Activated gamma-delta T cell treated with Interleukin-2 at 50 U/mL for 16 hours (primary cell): ENCODE measurements around the gene MEFV.
"Not testable (repeated sequence)": the region's sequence is repeated elsewhere in the genome, so short reads cannot be mapped to it uniquely, and the experiment has no call there.

Experiments
- DNase-seq: peaks from one replicate; pipeline ENCODE4 v3.0.0-alpha.2; 2020

The MEFV gene, protein sequence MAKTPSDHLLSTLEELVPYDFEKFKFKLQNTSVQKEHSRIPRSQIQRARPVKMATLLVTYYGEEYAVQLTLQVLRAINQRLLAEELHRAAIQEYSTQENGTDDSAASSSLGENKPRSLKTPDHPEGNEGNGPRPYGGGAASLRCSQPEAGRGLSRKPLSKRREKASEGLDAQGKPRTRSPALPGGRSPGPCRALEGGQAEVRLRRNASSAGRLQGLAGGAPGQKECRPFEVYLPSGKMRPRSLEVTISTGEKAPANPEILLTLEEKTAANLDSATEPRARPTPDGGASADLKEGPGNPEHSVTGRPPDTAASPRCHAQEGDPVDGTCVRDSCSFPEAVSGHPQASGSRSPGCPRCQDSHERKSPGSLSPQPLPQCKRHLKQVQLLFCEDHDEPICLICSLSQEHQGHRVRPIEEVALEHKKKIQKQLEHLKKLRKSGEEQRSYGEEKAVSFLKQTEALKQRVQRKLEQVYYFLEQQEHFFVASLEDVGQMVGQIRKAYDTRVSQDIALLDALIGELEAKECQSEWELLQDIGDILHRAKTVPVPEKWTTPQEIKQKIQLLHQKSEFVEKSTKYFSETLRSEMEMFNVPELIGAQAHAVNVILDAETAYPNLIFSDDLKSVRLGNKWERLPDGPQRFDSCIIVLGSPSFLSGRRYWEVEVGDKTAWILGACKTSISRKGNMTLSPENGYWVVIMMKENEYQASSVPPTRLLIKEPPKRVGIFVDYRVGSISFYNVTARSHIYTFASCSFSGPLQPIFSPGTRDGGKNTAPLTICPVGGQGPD

DNA sequence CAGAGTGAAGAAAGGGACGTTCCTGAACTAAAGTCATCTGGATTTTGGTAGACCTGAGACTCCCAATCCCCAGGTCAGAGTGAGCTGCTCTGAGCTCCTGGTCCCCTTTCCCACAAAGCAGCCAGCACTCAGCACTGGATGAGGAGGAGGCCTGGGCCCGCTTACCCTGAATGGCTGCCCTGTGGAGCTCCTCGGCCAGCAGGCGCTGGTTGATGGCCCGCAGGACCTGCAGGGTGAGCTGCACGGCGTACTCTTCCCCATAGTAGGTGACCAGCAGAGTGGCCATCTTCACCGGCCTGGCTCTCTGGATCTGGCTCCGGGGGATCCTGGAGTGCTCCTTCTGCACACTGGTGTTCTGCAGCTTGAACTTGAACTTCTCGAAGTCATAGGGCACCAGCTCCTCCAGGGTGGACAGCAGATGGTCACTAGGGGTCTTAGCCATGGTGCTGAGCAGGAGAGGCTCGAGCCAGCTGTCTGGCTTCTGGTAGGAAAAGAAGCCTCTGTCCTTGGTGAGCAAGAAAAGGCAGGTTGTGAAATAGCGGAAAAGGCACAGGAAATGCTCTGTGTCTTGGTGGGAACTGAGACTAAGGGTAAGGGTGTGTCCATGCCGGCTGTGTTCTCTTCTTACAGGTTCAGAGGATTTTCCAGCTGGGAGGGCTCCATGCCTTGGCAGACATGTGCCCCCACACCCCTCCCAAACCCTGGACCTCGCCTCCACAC is at the start of gene MEFV:
TSS of gene MEFV (minus strand) at position 488 of the 720 bp plus-strand sequence. CDS start at position 442, 46 bp downstream.
- no peak for DNase-seq

DNA sequence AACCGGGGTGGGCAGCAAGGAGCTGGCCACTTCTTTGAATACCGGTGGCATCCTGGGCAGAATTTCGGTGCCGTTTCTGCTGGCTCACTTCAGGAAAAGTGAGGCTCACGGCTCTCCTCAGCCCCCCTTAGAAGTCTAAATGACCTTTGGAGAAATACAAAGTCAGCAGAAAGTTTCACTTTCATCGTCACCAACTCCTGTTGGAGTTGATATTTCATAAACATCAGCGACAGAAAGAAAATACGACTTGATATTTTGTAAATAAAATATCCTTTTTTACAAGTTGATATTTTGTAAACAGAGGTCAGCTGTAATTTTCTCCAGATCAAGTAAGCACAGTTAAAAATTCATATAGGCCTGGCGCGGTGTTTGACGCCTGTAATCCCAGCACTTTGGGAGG is 49.6 kb upstream of the MEFV start:
- no peak for DNase-seq

DNA sequence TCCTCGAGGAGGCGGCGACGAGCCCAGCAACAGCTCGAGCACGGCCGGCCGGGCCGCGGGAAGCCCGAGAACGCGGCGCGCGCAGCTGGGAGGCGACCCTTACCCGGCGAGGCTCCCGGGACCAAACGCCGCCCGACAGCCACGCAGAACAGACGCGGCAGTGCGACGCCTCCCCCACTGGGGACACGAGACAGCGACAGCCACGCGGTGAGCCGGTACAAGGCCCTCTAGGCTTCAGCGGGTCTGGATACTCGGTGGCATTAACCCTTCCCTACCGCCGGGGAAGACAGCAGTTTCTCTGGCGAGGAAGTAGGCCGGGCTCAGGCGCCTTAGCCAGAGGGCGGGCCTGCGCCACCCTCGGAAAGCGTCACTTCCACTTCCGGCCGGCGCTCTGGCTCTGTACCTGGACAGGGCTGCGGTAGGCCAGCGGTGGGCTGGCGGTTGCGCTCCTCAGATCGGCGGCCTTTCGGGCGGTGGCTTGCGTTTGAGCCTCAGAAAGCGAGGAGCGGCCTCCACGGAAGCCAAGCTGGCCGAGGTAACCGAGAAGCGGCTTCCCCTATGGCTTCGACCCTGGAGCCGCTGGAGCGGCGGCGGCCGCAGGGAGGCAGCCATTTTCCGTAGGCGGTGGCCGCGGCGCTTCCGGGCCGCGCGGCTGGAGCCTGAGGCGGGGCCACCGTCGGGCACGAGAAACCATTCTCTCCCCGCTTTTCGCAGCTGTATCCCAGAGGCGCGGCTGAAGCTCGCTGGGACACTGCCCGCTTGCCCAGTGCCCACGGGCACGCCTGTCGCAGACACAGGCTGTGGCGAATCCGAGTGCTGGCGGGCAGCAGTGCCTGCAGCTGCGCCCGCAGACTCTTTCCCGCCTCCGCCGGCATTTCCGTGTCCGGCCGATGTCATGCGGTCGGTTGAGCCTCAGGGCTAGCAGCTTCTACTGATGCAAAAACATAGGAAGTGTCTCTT is 49.0 kb upstream of the MEFV start, which contains the start of the genes TIGD7 and ZNF75A:
TSS of gene TIGD7 (minus strand) at position 322 of the 960 bp plus-strand sequence. CDS start 4,816 bp downstream, outside the sequence.
TSS of gene ZNF75A (plus strand) at position 389 of the 960 bp plus-strand sequence. CDS start 2,932 bp downstream, outside the sequence.
- DNase-seq: peak; percentile 74

DNA sequence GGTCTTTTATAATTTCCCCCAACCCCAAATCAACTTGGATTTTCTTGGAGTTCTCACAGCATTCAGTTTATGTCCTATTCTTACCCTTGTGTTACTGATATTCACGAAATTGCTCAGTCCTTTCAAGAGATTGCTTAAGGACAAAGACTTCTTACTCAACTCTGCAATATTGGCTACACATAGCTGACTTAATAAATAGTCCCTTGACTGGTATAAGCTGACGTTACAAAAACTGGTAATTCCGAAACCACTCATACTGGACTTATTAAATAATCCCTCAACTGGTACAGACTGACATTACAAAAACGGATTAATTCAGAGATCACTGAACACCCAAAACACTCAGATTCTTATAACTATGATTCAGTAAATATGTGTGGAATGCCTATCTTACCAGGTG is 47.9 kb upstream of the MEFV start:
- no peak for DNase-seq

DNA sequence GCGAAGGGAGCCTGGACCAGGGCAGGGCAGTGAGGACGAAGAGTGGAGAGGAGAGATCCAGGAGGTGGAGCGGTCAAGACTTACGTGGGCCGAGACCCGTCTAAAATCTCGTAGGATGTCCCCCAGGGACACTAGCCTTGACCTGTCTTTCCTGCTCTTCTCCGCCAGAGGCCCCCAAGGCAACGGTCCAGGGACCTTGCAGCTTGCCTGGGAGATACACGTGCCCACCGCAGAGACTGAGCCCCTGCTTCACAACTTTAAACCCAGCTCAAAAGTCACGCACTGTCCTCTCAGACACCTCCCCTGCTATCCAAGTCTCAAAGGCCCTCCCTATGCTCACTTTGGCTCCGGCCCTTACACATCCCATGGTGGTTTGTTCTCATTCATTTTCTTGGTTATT is 39.4 kb upstream of the MEFV start:
- no peak for DNase-seq

DNA sequence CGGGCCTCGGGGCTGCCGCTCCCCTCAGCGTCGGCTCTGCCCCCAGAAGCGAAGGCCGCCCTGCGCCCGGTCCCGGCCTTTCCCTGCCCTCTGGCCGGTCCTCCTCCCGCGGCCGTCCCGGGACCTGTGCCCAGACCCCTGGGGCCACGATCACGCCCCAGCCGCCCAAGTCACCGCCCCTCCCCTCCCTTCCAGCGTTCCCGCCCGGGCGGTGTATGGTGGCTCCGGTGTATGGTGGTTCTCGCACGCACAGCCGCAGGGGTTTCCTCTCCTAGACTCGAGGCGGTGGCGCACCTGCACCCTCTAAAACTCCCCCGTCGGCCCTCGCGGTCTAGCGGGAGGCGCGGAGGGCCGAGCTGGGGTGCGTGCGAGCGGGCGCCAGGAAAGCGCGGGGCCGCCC is 38.8 kb upstream of the MEFV start:
- DNase-seq: no peak

DNA sequence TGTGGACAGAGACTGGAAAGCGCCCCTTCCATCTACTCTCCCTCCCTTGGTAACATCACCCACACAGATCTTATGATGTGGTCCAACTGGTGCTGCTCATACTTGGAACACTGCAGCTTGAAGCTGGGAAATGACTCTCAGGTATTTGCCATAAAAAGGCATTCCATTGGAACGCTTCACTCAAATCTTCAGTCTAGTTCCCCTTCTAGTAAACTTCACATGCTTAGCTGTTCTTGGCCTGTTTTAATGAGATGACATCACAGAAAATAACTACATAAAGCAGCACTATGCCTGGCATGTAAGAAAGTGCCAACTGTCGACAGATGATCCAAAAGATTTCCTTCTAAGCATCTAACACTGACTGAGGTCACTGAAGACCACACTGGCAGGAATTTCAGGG is 36.2 kb upstream of the MEFV start:
- no peak for DNase-seq

DNA sequence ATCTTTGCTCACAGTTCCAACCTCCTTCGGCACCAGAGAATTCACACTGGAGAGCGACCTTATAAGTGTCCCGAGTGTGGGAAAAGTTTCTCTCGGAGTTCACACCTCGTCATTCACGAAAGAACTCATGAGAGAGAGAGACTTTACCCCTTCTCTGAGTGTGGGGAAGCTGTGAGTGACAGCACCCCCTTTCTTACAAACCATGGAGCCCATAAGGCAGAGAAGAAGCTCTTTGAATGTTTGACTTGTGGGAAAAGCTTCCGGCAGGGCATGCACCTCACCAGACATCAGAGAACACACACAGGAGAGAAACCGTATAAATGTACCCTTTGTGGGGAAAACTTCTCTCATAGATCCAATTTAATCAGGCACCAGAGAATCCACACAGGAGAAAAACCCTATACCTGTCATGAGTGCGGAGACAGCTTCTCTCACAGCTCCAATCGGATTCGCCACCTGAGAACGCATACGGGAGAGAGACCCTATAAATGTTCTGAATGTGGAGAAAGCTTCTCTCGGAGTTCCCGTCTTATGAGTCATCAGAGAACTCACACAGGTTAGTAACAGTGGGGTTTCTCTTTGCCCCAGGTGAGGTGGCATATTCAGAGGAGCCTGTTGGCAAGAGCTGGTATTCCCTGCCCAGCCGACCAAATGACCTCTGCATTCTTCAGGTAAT is 33.7 kb upstream of the MEFV start:
- DNase-seq: no peak

DNA sequence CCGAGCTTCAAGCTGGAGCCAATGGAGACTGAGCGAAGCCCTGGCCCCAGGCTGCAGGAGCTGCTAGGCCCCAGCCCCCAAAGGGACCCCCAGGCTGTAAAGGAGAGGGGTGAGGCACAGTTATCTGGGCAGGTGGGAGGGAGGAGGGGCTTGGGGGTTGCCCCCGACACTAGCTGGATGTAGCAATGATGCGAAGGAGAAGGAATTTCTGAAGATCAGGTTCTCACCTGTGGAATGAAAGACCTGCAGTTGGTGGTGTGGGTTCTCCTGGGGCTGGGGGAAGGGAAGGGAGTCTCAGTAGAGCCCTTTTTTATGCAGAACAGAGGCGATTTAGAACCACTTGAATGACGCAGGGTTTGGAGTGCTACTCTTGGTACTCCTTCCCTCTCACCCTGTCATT is 28.7 kb upstream of the MEFV start:
- DNase-seq: no peak

DNA sequence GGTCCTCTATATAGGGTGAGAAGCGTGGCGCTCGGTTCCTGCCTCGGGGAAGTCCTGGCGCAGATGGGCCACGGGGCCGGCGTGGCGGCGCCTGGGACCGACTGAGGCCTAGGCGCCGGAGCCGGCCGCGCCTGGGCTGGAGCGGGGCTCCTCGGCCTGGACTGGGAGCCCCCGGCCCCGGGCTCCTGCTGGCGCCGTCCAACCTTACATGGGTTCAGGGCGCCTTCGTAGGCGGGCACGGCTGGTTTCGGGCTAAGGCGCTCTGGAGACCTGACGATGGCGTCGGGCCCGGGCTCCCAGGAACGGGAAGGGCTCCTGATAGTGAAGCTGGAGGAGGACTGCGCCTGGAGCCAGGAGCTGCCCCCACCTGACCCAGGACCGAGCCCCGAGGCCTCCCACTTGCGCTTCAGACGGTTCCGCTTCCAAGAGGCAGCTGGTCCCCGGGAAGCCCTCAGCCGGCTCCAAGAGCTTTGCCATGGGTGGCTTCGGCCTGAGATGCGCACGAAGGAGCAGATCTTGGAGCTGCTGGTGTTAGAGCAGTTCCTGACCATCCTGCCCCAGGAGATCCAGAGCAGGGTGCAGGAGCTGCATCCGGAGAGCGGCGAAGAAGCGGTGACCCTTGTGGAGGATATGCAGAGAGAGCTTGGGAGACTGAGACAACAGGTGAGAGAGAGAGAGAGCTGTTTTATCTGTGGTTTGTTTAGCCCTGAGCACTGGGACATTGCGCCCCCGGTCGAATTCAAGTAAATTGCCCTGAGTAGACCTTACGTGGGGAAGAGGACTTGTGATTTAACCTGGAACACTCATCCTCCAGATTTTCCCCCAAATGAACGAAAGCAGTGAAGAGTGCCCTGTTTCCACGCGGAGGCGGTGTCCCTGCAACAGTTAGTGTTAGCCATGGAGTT is 27.4 kb upstream of the MEFV start:
- DNase-seq: no peak

DNA sequence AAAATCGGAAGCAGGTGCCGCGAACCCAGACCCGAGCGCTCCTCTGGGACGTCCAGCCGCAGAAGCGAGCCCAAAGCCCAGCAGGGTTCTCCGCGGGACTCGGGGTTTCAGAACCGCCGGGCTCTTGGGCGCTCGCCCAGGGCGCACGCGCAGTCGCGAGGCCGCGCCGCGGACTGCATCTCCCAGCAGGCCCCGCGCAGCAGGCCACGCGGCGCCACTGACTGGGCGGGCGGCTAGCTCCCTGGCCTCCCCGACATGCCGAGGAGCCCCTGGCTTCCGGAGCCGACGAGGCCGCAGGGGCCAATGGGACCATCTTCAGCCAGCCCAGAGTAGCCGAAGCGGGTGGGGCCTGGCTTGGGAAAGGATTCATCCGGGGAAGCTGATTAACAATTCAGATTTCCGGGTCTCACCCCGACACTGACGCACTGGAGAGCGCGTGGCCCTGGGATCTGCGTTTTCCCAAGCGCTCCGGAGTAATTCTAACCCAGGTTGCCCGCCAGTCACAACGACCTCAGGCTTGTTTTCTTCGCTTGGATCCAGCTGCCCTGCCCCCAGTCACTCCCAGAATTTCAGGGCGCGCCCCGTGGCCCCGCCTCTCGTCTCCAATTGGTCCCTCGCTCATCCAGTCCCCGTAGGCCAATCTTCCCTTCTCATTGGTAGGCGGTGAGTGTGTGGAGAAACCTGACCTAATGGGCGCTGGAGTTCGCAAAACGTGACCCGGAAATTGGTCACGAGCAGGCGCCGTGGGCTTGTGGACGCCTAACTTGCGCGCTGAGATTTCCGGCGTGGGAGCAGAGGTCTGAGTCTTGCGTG is 26.5 kb upstream of the MEFV start, which contains the start of gene ZNF263:
TSS of gene ZNF263 (plus strand) at position 762 of the 813 bp plus-strand sequence. CDS start 328 bp downstream, outside the sequence.
- peak; percentile 88 for DNase-seq

DNA sequence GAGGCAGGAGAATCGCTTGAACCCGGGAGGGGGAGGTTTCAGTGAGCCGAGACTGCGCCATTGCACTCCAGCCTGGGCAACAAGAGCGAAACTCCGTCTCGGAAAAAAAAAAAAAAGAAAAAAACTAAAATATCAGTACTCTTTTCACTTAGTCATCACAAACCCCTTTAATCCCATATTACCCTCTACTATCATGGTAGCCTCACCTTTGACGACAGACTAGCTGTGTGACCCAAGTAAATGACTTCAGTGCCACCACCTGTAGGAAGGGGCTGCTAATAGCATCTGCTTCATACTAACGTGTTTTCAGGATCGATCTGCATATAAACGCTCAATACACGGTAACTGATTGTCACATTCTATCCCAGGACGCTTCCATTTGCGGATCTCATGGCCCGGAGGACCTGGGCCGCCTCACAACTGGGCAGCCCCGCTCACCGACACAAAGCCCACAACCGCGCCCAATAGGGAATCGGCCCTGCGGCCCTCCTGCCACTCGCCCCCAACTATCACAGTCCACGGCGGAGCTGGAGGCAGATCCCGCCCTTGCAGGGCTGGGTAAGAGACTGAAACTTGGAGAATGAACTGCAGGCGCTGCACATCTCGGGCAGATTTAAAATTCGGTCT is 25.8 kb upstream of the MEFV start:
- no peak for DNase-seq

DNA sequence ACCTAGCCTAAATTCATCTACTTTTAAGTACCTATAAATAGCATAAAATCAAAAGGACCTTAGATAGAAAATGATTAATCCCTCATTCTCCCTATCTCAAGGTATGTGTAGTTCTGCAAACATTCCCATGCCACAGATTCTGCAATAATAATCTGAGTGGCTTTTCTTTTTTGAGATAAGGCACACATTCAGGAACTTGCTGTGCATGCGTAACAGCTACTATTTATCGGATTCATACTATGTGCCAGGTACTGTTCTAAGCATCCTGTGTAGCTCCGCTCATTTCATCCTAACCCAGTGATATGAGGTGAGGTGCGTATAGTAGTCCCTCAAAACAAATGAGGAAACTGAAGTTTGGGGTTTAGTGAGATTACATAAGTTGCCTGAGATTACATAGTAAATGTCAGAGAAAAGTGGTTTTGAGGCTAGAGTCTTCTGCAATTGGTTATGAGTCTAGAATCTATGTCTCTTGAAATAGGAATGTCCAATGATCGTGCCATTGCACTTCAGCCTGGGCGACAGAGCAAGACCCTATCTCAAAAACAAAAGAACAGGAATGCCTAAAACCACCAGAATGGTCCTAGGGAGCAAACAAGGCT is 24.9 kb upstream of the MEFV start:
- DNase-seq: no peak

DNA sequence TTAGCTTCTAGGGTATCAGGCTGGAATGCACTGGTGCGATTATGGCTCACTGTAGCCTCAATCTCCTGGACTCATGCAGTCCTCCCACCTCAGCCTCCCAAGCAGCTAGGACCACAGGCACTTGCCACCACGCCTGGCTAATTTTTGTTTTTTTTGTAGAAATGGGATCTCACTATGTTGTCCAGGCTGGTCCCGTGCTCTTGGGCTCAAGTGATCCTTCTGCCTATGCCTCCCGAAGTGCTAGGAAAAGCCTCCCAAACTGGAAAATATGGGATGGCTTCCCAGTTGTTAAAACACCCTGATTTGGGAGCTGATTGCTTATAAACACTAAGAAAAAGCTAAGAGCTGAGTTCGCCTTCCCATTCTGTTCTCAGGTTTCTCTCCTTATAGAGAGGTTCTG is 20.2 kb upstream of the MEFV start:
- DNase-seq: no peak

DNA sequence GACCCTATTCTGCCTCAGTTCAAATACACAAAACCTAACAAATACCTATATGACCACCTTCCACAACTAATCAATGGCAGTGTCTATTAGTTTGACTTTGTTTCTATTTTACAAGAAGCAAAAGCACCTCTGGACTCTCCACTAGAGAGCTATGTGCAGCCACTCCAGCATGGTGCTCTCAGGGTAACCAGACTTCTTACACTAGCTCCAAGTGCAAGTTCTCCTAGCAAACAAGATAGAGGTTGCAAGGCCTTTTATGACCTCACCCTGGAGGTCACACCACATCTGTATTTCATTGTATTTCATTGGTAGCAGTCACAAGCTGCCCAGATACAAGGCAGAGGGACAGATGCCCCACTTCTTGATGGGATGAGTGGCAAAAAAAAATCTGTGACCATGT is 18.5 kb upstream of the MEFV start:
- DNase-seq: no peak

DNA sequence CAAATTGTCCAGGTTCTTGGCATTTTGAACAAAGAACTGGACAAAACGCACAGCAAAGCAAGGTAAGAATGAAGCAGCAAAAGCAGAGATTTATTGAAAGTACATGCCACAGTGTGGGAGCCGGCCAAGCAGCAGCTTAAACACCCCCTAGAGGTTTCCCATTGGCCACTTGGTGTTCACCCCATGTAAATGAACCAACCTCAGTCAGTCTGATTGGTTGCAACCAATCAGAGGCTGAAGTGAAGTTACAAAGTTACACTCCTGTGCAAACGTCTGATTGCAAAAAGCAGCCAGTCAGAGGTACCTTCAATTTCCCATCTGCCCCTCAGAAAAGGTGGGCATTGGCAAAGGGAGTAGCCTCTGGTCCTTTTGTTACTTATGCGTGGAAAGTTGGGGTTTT is 18.1 kb upstream of the MEFV start:
- DNase-seq: no peak

DNA sequence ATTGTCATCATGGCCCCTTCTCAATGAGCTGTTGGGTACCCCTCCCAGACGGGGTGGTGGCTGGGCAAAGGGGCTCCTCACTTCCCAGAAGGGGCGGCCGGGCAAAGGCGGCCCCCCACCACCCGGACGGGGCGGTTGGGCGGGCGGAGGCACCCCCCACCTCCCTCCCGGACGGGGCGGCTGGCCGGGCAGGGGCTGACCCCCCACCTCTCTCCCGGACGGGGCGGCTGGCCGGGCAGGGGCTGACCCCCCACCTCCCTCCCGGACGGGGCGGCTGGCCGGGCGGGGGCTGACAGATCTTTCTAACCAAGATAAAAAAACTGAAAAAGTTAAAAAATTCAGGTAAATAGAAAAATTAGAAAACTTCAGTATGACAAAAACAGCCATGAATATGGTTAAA is 14.8 kb upstream of the MEFV start:
- not testable (repeated sequence) for DNase-seq

DNA sequence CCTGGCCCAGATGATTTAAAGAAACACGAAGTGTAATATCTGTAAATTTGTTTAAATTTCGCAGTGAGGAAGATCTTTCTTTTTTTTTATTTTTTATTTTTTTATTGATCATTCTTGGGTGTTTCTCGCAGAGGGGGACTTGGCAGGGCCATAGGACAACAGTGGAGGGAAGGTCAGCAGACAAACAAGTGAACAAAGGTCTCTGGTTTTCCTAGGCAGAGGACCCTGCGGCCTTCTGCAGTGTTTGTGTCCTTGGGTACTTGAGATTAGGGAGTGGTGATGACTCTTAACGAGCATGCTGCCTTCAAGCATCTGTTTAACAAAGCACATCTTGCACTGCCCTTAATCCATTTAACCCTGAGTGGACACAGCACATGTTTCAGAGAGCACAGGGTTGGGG is 14.3 kb upstream of the MEFV start:
- not testable (repeated sequence) for DNase-seq
